HCT116 (cell line): ENCODE data around the gene MFAP3L. TPM values are rescaled to one million over a fixed set of nuclear protein-coding genes. Genes with fewer than 3 reads are reported as not detected.

Experiments used
- ATAC-seq: fragments of 200-7000 bp; cut with Tn5 transposase; 2 replicates; pipeline ENCODE4 v1.9.1; 2020; ENCODE audit warnings: mild to moderate bottlenecking, moderate library complexity
- BruUV-seq: library from RNA; stranded (reverse); fragments of 400-500 nt; replicated peaks from 2 replicates; lab custom pipeline; 2021; lab: Mats Ljungman, UMichigan
- CTCF ChIA-PET: fragments of 300-600 bp; sonication (Branson Sonifier 250); formaldehyde crosslinking; loops from one replicate; lab custom pipeline; 2021; ENCODE audit warnings: antibody characterized with exemption; lab: Charles Lee
- POLR2A ChIA-PET: fragments of 300-600, 350-600 bp; sonication (Branson Sonifier 250); formaldehyde crosslinking; loops from one replicate; lab custom pipeline; 2021; ENCODE audit warnings: antibody characterized with exemption; lab: Charles Lee
- RAD21 ChIA-PET, 2 experiments: fragments of 300-600 bp; sonication (Branson Sonifier 250); formaldehyde crosslinking; loops; one replicate each; lab custom pipeline; 2023; ENCODE audit warnings: low total read pairs in 2 of 2; ENCODE audit not compliant: uncharacterized antibody in 2 of 2, unreplicated experiment in 2 of 2, low non-redundant PET in 1 of 2; lab: Charles Lee
- DNase-seq: peaks from one replicate; pipeline ENCODE4 v3.0.0-alpha.2; 2010; ENCODE audit warnings: low read depth, low spot score
- H2AFZ ChIP-seq: fragments of 200-600 bp; shearing (Covaris generic), sonication (generic); 2 replicates; pipeline ENCODE4 v1.6.1; 2017; ENCODE audit warnings: low read depth, mixed run types, mixed read lengths, antibody characterized with exemption, low read length; ENCODE audit not compliant: poor library complexity, severe bottlenecking
- H3K27ac ChIP-seq: 2 replicates; pipeline ENCODE4 v1.5.1; 2012; ENCODE audit warnings: low read depth, low read length
- H3K27me3 ChIP-seq: fragments of 200-600 bp; sonication (generic); 2 replicates; pipeline ENCODE4 v1.6.1; 2016; ENCODE audit warnings: mixed run types, low read length, mixed read lengths; ENCODE audit not compliant: insufficient read depth
- H3K36me3 ChIP-seq, 2 experiments: fragments of 200-500 bp in 1 of 2; fragments of 200-600 bp in 1 of 2; sonication (Bioruptor generic) in 1 of 2; sonication (generic) in 1 of 2; 2 replicates each; pipeline versions ENCODE4 v1.5.1 to v1.6.1; 2014 to 2016; ENCODE audit warnings: low read length in 2 of 2, inconsistent platforms in 1 of 2, mixed read lengths in 1 of 2, mixed run types in 1 of 2; ENCODE audit not compliant: insufficient read depth in 2 of 2, control insufficient read depth in 1 of 2
- H3K4me1 ChIP-seq, 2 experiments: fragments of 200-600 bp in 1 of 2; sonication (generic) in 1 of 2; 2 replicates each; pipeline versions ENCODE4 v1.5.1 to v1.6.1; 2012 to 2017; ENCODE audit warnings: low read length in 2 of 2, inconsistent platforms in 1 of 2, mild to moderate bottlenecking in 1 of 2, mixed read lengths in 1 of 2, mixed run types in 1 of 2, moderate library complexity in 1 of 2; ENCODE audit not compliant: insufficient read depth in 2 of 2, control insufficient read depth in 1 of 2
- H3K4me2 ChIP-seq: fragments of 200-600 bp; sonication (generic); 2 replicates; pipeline ENCODE4 v1.6.1; 2017; ENCODE audit warnings: mixed run types, low read length, mixed read lengths
- H3K4me3 ChIP-seq, 2 experiments: fragments of 200-600 bp in 1 of 2; sonication (generic) in 1 of 2; replicated peaks in 1 of 2; 2 replicates each; pipeline ENCODE4 v1.5.1; 2011 to 2016; ENCODE audit warnings: low read length in 2 of 2, control low read depth in 1 of 2, low read depth in 1 of 2, mild to moderate bottlenecking in 1 of 2, mixed read lengths in 1 of 2, mixed run types in 1 of 2
- H3K79me2 ChIP-seq: fragments of 200-600 bp; sonication (generic); 2 replicates; pipeline ENCODE4 v1.6.1; 2017; ENCODE audit warnings: mild to moderate bottlenecking, mixed run types, low read length, moderate library complexity, mixed read lengths; ENCODE audit not compliant: insufficient read depth
- H3K9ac ChIP-seq: fragments of 200-600 bp; sonication (generic); 2 replicates; pipeline ENCODE4 v1.6.1; 2016; ENCODE audit warnings: low read length, mixed read lengths
- H3K9me2 ChIP-seq: fragments of 200-600 bp; sonication (generic), shearing (Covaris generic); 2 replicates; pipeline ENCODE4 v1.6.1; 2017; ENCODE audit warnings: mixed run types, mild to moderate bottlenecking, moderate library complexity; ENCODE audit not compliant: insufficient read depth
- H3K9me3 ChIP-seq, 2 experiments: fragments of 200-500 bp in 1 of 2; fragments of 200-600 bp in 1 of 2; sonication (Bioruptor generic) in 1 of 2; sonication (generic) in 1 of 2; 2 replicates each; pipeline ENCODE4 v1.6.1; 2014 to 2017; ENCODE audit warnings: low read length in 2 of 2, mixed read lengths in 2 of 2, inconsistent platforms in 1 of 2, low read depth in 1 of 2, mild to moderate bottlenecking in 1 of 2, mixed run types in 1 of 2, moderate library complexity in 1 of 2; ENCODE audit not compliant: control insufficient read depth in 1 of 2, insufficient read depth in 1 of 2
- H4K20me1 ChIP-seq: fragments of 200-600 bp; sonication (generic), shearing (Covaris generic); 2 replicates; pipeline ENCODE4 v1.6.1; 2017; ENCODE audit warnings: mixed run types, mild to moderate bottlenecking, moderate library complexity; ENCODE audit not compliant: insufficient read depth
- ELF1 ChIP-seq: IDR thresholded peaks from 2 replicates; pipeline ENCODE4 v1.6.1; 2012; ENCODE audit warnings: low read depth, borderline replicate concordance
- EZH2 ChIP-seq: fragments of 200-600 bp; sonication (generic); IDR thresholded peaks from 2 replicates; pipeline ENCODE4 v1.6.1; 2017; ENCODE audit warnings: antibody characterized with exemption, mixed run types
- JUND ChIP-seq: IDR thresholded peaks from 2 replicates; pipeline ENCODE4 v1.6.1; 2012
- POLR2AphosphoS5 ChIP-seq: IDR thresholded peaks from 2 replicates; pipeline ENCODE4 v1.6.1; 2011; ENCODE audit warnings: mild to moderate bottlenecking, low read depth, low read length, moderate library complexity
- SP1 ChIP-seq: IDR thresholded peaks from 2 replicates; pipeline ENCODE4 v1.6.1; 2012; ENCODE audit warnings: low read depth
- intact Hi-C: fragments of 100-400 bp; cut with micrococcal nuclease; formaldehyde crosslinking; loops from 2 replicates; pipeline ENCODE4 v1.10.0; 2022
- total RNA-seq: library from RNA; stranded (reverse); gene quantifications from one replicate; pipeline ENCODE4 v1.2.1, GENCODE V29; 2021; ENCODE audit not compliant: unreplicated experiment
- TF ChIP-seq, protein P1 (sequence below): IDR thresholded peaks from 2 replicates; pipeline ENCODE4 v1.6.1; 2012; ENCODE audit warnings: low read depth
- TF ChIP-seq, protein P2 (sequence below), 3 experiments: fragments of 200-600 bp in 1 of 3; sonication (generic) in 1 of 3; IDR thresholded peaks in 2 of 3; conservative IDR thresholded peaks in 1 of 3; 2 replicates each; pipeline ENCODE4 v1.5.1; 2012 to 2017; ENCODE audit warnings: low read depth in 2 of 3, low read length in 2 of 3, antibody characterized with exemption in 1 of 3, borderline replicate concordance in 1 of 3, control low read depth in 1 of 3, mild to moderate bottlenecking in 1 of 3, mixed read lengths in 1 of 3, mixed run types in 1 of 3, moderate library complexity in 1 of 3; ENCODE audit not compliant: insufficient read depth in 1 of 3

Gene MFAP3L
- total RNA-seq, 1 experiment from 2014 or later = 8.4 TPM

DNA sequence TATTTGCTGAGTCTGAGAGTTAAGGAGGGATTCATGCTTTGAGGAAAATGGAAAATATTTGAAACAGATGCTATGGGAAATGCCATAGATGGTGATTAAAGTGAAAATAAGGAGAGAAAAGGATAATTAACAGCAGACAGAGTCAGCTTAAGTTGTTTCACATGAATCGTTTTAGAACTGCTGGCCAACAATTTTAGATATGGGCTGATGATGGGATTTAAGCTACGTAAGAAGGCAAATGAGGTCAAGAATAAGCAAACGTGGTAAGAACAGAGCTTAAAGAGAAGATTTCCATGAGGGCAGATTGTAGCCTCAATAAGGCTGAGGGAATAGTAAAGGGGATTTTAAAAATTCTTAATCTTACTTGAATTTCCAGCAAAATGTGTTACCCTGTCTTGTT, 77.9 kb downstream of the MFAP3L start:
- intact Hi-C loops = no loop called here
- no peak overlapping the region for H3K27ac ChIP-seq
- H3K9ac ChIP-seq = no peak overlapping the region
- H3K79me2 ChIP-seq = no peaks in the 10 kb centered on the region
- H2AFZ ChIP-seq = no peak overlapping the region
- no peaks in the 10 kb centered on the region for H3K36me3 ChIP-seq
- DNase-seq = no peak
- no peak for ATAC-seq
- BruUV-seq = no TSS peak
- no peaks in the 10 kb centered on the region for H3K9me3 ChIP-seq
- POLR2A ChIA-PET = no interaction called here
- peaks cover 2 to 18% of the 10 kb centered on the region in 2 experiments; a peak in 2 of 4 replicates for H3K4me1 ChIP-seq
- H3K27me3 ChIP-seq = no peaks in the 10 kb centered on the region
- no peaks in the 10 kb centered on the region for H4K20me1 ChIP-seq
- no peak overlapping the region for H3K4me3 ChIP-seq
- TF ChIP-seq, protein P1, sequence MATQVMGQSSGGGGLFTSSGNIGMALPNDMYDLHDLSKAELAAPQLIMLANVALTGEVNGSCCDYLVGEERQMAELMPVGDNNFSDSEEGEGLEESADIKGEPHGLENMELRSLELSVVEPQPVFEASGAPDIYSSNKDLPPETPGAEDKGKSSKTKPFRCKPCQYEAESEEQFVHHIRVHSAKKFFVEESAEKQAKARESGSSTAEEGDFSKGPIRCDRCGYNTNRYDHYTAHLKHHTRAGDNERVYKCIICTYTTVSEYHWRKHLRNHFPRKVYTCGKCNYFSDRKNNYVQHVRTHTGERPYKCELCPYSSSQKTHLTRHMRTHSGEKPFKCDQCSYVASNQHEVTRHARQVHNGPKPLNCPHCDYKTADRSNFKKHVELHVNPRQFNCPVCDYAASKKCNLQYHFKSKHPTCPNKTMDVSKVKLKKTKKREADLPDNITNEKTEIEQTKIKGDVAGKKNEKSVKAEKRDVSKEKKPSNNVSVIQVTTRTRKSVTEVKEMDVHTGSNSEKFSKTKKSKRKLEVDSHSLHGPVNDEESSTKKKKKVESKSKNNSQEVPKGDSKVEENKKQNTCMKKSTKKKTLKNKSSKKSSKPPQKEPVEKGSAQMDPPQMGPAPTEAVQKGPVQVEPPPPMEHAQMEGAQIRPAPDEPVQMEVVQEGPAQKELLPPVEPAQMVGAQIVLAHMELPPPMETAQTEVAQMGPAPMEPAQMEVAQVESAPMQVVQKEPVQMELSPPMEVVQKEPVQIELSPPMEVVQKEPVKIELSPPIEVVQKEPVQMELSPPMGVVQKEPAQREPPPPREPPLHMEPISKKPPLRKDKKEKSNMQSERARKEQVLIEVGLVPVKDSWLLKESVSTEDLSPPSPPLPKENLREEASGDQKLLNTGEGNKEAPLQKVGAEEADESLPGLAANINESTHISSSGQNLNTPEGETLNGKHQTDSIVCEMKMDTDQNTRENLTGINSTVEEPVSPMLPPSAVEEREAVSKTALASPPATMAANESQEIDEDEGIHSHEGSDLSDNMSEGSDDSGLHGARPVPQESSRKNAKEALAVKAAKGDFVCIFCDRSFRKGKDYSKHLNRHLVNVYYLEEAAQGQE = no peak
- TF ChIP-seq EZH2 (no peak), POLR2AphosphoS5 (no peak), JUND (no peak), SP1 (no peak), ELF1 (no peak)
- TF ChIP-seq, protein P2, sequence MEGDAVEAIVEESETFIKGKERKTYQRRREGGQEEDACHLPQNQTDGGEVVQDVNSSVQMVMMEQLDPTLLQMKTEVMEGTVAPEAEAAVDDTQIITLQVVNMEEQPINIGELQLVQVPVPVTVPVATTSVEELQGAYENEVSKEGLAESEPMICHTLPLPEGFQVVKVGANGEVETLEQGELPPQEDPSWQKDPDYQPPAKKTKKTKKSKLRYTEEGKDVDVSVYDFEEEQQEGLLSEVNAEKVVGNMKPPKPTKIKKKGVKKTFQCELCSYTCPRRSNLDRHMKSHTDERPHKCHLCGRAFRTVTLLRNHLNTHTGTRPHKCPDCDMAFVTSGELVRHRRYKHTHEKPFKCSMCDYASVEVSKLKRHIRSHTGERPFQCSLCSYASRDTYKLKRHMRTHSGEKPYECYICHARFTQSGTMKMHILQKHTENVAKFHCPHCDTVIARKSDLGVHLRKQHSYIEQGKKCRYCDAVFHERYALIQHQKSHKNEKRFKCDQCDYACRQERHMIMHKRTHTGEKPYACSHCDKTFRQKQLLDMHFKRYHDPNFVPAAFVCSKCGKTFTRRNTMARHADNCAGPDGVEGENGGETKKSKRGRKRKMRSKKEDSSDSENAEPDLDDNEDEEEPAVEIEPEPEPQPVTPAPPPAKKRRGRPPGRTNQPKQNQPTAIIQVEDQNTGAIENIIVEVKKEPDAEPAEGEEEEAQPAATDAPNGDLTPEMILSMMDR (IDR thresholded peaks at IDR 0.05 in 2 of 3, conservative IDR thresholded peaks at IDR 0.05 in 1 of 3; ENCODE audit: borderline replicate concordance in 1 of 3, insufficient read depth in 1 of 3, low read depth in 2 of 3, low read length in 2 of 3) = no peak
- RAD21 ChIA-PET = no interaction called here
- CTCF ChIA-PET = no interaction called here
- H3K4me2 ChIP-seq = no peak overlapping the region
- H3K9me2 ChIP-seq = no peaks in the 10 kb centered on the region
